HCT116 (cell line): ENCODE results near the gene KMT2E. TPM values are rescaled to one million over a fixed set of nuclear protein-coding genes. Genes with fewer than 3 reads are reported as not detected.

Source experiments
- ATAC-seq: fragments of 200-7000 bp; cut with Tn5 transposase; 2 replicates; pipeline ENCODE4 v1.9.1; 2020; ENCODE audit warnings: mild to moderate bottlenecking, moderate library complexity
- BruUV-seq: library from RNA; stranded (reverse); fragments of 400-500 nt; replicated peaks from 2 replicates; lab custom pipeline; 2021; lab: Mats Ljungman, UMichigan
- CTCF ChIA-PET: fragments of 300-600 bp; sonication (Branson Sonifier 250); formaldehyde crosslinking; loops from one replicate; lab custom pipeline; 2021; ENCODE audit warnings: antibody characterized with exemption; lab: Charles Lee
- POLR2A ChIA-PET: fragments of 300-600, 350-600 bp; sonication (Branson Sonifier 250); formaldehyde crosslinking; loops from one replicate; lab custom pipeline; 2021; ENCODE audit warnings: antibody characterized with exemption; lab: Charles Lee
- RAD21 ChIA-PET, 2 experiments: fragments of 300-600 bp; sonication (Branson Sonifier 250); formaldehyde crosslinking; loops; one replicate each; lab custom pipeline; 2023; ENCODE audit warnings: low total read pairs in 2 of 2; ENCODE audit not compliant: uncharacterized antibody in 2 of 2, unreplicated experiment in 2 of 2, low non-redundant PET in 1 of 2; lab: Charles Lee
- DNase-seq: peaks from one replicate; pipeline ENCODE4 v3.0.0-alpha.2; 2010; ENCODE audit warnings: low read depth, low spot score
- H2AFZ ChIP-seq: fragments of 200-600 bp; shearing (Covaris generic), sonication (generic); 2 replicates; pipeline ENCODE4 v1.6.1; 2017; ENCODE audit warnings: low read depth, mixed run types, mixed read lengths, antibody characterized with exemption, low read length; ENCODE audit not compliant: poor library complexity, severe bottlenecking
- H3K27ac ChIP-seq: 2 replicates; pipeline ENCODE4 v1.5.1; 2012; ENCODE audit warnings: low read depth, low read length
- H3K27me3 ChIP-seq: fragments of 200-600 bp; sonication (generic); 2 replicates; pipeline ENCODE4 v1.6.1; 2016; ENCODE audit warnings: mixed run types, low read length, mixed read lengths; ENCODE audit not compliant: insufficient read depth
- H3K36me3 ChIP-seq, 2 experiments: fragments of 200-500 bp in 1 of 2; fragments of 200-600 bp in 1 of 2; sonication (Bioruptor generic) in 1 of 2; sonication (generic) in 1 of 2; 2 replicates each; pipeline versions ENCODE4 v1.5.1 to v1.6.1; 2014 to 2016; ENCODE audit warnings: low read length in 2 of 2, inconsistent platforms in 1 of 2, mixed read lengths in 1 of 2, mixed run types in 1 of 2; ENCODE audit not compliant: insufficient read depth in 2 of 2, control insufficient read depth in 1 of 2
- H3K4me1 ChIP-seq, 2 experiments: fragments of 200-600 bp in 1 of 2; sonication (generic) in 1 of 2; 2 replicates each; pipeline versions ENCODE4 v1.5.1 to v1.6.1; 2012 to 2017; ENCODE audit warnings: low read length in 2 of 2, inconsistent platforms in 1 of 2, mild to moderate bottlenecking in 1 of 2, mixed read lengths in 1 of 2, mixed run types in 1 of 2, moderate library complexity in 1 of 2; ENCODE audit not compliant: insufficient read depth in 2 of 2, control insufficient read depth in 1 of 2
- H3K4me2 ChIP-seq: fragments of 200-600 bp; sonication (generic); 2 replicates; pipeline ENCODE4 v1.6.1; 2017; ENCODE audit warnings: mixed run types, low read length, mixed read lengths
- H3K4me3 ChIP-seq, 2 experiments: fragments of 200-600 bp in 1 of 2; sonication (generic) in 1 of 2; replicated peaks in 1 of 2; 2 replicates each; pipeline ENCODE4 v1.5.1; 2011 to 2016; ENCODE audit warnings: low read length in 2 of 2, control low read depth in 1 of 2, low read depth in 1 of 2, mild to moderate bottlenecking in 1 of 2, mixed read lengths in 1 of 2, mixed run types in 1 of 2
- H3K79me2 ChIP-seq: fragments of 200-600 bp; sonication (generic); 2 replicates; pipeline ENCODE4 v1.6.1; 2017; ENCODE audit warnings: mild to moderate bottlenecking, mixed run types, low read length, moderate library complexity, mixed read lengths; ENCODE audit not compliant: insufficient read depth
- H3K9ac ChIP-seq: fragments of 200-600 bp; sonication (generic); 2 replicates; pipeline ENCODE4 v1.6.1; 2016; ENCODE audit warnings: low read length, mixed read lengths
- H3K9me2 ChIP-seq: fragments of 200-600 bp; sonication (generic), shearing (Covaris generic); 2 replicates; pipeline ENCODE4 v1.6.1; 2017; ENCODE audit warnings: mixed run types, mild to moderate bottlenecking, moderate library complexity; ENCODE audit not compliant: insufficient read depth
- H3K9me3 ChIP-seq, 2 experiments: fragments of 200-500 bp in 1 of 2; fragments of 200-600 bp in 1 of 2; sonication (Bioruptor generic) in 1 of 2; sonication (generic) in 1 of 2; 2 replicates each; pipeline ENCODE4 v1.6.1; 2014 to 2017; ENCODE audit warnings: low read length in 2 of 2, mixed read lengths in 2 of 2, inconsistent platforms in 1 of 2, low read depth in 1 of 2, mild to moderate bottlenecking in 1 of 2, mixed run types in 1 of 2, moderate library complexity in 1 of 2; ENCODE audit not compliant: control insufficient read depth in 1 of 2, insufficient read depth in 1 of 2
- H4K20me1 ChIP-seq: fragments of 200-600 bp; sonication (generic), shearing (Covaris generic); 2 replicates; pipeline ENCODE4 v1.6.1; 2017; ENCODE audit warnings: mixed run types, mild to moderate bottlenecking, moderate library complexity; ENCODE audit not compliant: insufficient read depth
- CEBPB ChIP-seq: IDR thresholded peaks from 2 replicates; pipeline ENCODE4 v1.6.1; 2012; ENCODE audit warnings: low read depth
- EGR1 ChIP-seq: IDR thresholded peaks from 2 replicates; pipeline ENCODE4 v1.6.1; 2012; ENCODE audit warnings: low read depth
- ELF1 ChIP-seq: IDR thresholded peaks from 2 replicates; pipeline ENCODE4 v1.6.1; 2012; ENCODE audit warnings: low read depth, borderline replicate concordance
- EZH2phosphoT487 ChIP-seq: fragments of 200-600 bp; IDR thresholded peaks from 2 replicates; pipeline ENCODE4 v1.6.1; 2018; ENCODE audit warnings: antibody characterized with exemption, borderline replicate concordance
- FOSL1 ChIP-seq: IDR thresholded peaks from 2 replicates; pipeline ENCODE4 v1.6.1; 2012; ENCODE audit warnings: low read depth
- POLR2AphosphoS5 ChIP-seq: IDR thresholded peaks from 2 replicates; pipeline ENCODE4 v1.6.1; 2011; ENCODE audit warnings: mild to moderate bottlenecking, low read depth, low read length, moderate library complexity
- RAD21 ChIP-seq: IDR thresholded peaks from 2 replicates; pipeline ENCODE4 v1.6.1; 2012; ENCODE audit warnings: low read depth, mild to moderate bottlenecking
- SP1 ChIP-seq: IDR thresholded peaks from 2 replicates; pipeline ENCODE4 v1.6.1; 2012; ENCODE audit warnings: low read depth
- ZFX ChIP-seq: fragments of 450-650 bp; IDR thresholded peaks from 2 replicates; pipeline ENCODE4 v1.6.1; 2017
- ZNF274 ChIP-seq: fragments of 200-500 bp; sonication (Bioruptor generic); IDR thresholded peaks from 2 replicates; pipeline ENCODE4 v1.6.1; 2014; ENCODE audit warnings: mild to moderate bottlenecking, low read depth, low read length, inconsistent platforms
- intact Hi-C: fragments of 100-400 bp; cut with micrococcal nuclease; formaldehyde crosslinking; loops from 2 replicates; pipeline ENCODE4 v1.10.0; 2022
- total RNA-seq: library from RNA; stranded (reverse); gene quantifications from one replicate; pipeline ENCODE4 v1.2.1, GENCODE V29; 2021; ENCODE audit not compliant: unreplicated experiment
- TF ChIP-seq, protein P1 (sequence below): IDR thresholded peaks from 2 replicates; pipeline ENCODE4 v1.6.1; 2011; ENCODE audit warnings: mild to moderate bottlenecking, low read length, moderate library complexity; ENCODE audit not compliant: insufficient replicate concordance; ENCODE audit errors: extremely low read depth

The KMT2E gene
- total RNA-seq, 1 experiment from 2014 or later = 39.8 TPM

DNA sequence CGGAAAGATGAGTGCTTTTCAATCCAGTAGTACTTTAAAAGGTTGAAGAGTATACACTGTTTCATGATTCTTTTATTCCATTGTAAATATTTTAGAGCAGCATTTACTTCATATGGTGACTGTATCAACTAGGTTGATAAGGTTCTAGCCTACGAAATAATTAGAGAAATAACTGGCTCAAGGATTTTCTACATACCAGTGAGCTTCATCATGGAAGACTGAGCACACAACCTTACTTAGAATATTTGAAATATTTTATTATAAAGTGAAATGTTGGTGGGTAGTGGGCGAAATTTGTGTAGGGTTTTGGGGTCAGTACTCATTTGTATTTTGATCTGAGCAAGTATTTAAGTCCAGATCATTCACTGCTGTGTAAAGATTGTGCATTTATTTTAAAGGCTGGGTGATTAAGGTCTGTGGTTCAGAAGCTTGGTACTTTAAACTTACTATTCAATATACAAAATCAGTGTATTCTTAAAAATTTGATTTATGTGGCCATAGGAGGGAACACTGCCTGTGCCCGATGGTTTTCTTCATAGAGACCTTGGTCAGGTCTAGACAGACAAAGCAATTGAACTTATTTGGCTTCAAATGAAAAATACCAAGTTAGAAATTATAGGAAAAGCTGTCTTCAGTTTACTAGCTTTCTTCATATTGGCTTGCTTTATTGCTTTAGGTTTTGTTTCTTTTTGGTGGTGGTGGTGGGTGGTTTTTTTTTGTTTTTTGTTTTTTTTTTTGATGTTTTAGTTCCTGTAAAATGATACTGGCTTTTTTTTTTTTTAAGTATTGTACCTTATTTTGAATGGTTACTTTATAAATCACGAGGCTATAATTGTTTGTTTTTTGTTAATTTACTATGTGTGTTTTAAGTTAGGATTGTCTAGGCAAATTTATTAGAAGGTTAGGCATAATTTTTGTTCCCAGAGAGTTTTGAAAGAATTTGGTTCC is 3.0 kb downstream of the KMT2E start:
- CTCF ChIA-PET = interaction anchor here (0.7 kb wide), 1 partner anchor 759 kb away, joined by 3 read pairs; no protein-coding TSS in a partner anchor
- peaks cover 5 to 19% of the 10 kb centered on the region in 2 experiments; a peak in 2 of 4 replicates for H3K4me1 ChIP-seq
- H3K4me3 ChIP-seq = no peak overlapping the region

More for the DNA sequence above, 3.0 kb downstream of the KMT2E start:
- H2AFZ ChIP-seq = no peak overlapping the region
- H3K9me2 ChIP-seq = no peaks in the 10 kb centered on the region
- no peaks in the 10 kb centered on the region for H3K36me3 ChIP-seq
- H3K9ac ChIP-seq = no peak overlapping the region
- no peaks in the 10 kb centered on the region for H3K27me3 ChIP-seq
- TF ChIP-seq SP1 = no peak
- no peak for TF ChIP-seq ELF1
- no peak for TF ChIP-seq ZFX
- no peak for TF ChIP-seq EGR1
- TF ChIP-seq POLR2AphosphoS5 = no peak
- TF ChIP-seq FOSL1 = no peak
- no peak for TF ChIP-seq EZH2phosphoT487
- no peak for TF ChIP-seq CEBPB
- no peak for TF ChIP-seq RAD21
- no peak for TF ChIP-seq ZNF274
- TF ChIP-seq, protein P1, sequence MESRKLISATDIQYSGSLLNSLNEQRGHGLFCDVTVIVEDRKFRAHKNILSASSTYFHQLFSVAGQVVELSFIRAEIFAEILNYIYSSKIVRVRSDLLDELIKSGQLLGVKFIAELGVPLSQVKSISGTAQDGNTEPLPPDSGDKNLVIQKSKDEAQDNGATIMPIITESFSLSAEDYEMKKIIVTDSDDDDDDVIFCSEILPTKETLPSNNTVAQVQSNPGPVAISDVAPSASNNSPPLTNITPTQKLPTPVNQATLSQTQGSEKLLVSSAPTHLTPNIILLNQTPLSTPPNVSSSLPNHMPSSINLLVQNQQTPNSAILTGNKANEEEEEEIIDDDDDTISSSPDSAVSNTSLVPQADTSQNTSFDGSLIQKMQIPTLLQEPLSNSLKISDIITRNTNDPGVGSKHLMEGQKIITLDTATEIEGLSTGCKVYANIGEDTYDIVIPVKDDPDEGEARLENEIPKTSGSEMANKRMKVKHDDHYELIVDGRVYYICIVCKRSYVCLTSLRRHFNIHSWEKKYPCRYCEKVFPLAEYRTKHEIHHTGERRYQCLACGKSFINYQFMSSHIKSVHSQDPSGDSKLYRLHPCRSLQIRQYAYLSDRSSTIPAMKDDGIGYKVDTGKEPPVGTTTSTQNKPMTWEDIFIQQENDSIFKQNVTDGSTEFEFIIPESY = no peak
- no TSS peak for BruUV-seq
- ATAC-seq = no peak
- H4K20me1 ChIP-seq = peaks cover 7% of the 10 kb centered on the region; the same call in 1 of the 2 replicates
- ChIA-PET POLR2A (no interaction called here), RAD21 (no interaction called here)
- H3K9me3 ChIP-seq = no peaks in the 10 kb centered on the region
- intact Hi-C loops = no loop called here
- no peak overlapping the region for H3K27ac ChIP-seq
- peak overlapping the region; percentile 84 for H3K4me2 ChIP-seq
- H3K79me2 ChIP-seq = peaks cover 79% of the 10 kb centered on the region
- DNase-seq = no peak
